Liver (tissue), 9 donors: ENCODE data around the gene PELO. TPM values are rescaled to one million over a fixed set of nuclear protein-coding genes. Genes with fewer than 3 reads are reported as not detected.

Experiments used
- DNase-seq: peaks from one replicate; pipeline ENCODE4 v3.0.0-alpha.2; 2017; ENCODE audit warnings: low spot score
- H3K27ac ChIP-seq, 2 donors: one replicate each; pipeline ENCODE4 v1.7.0; 2013; ENCODE audit warnings: inconsistent platforms in 2 of 2, low read length in 2 of 2, control low read depth in 1 of 2, low read depth in 1 of 2, mild to moderate bottlenecking in 1 of 2
- H3K27me3 ChIP-seq, 4 donors: one replicate each; pipeline versions ENCODE4 v1.6.1 to v1.7.0; 2013; ENCODE audit warnings: low read length in 3 of 4, inconsistent platforms in 1 of 4, mild to moderate bottlenecking in 1 of 4, moderate library complexity in 1 of 4; ENCODE audit not compliant: control insufficient read depth in 4 of 4, insufficient read depth in 4 of 4
- H3K36me3 ChIP-seq, 4 donors: one replicate each; pipeline versions ENCODE4 v1.6.1 to v1.7.0; 2013; ENCODE audit warnings: low read length in 3 of 4, mild to moderate bottlenecking in 3 of 4, low read depth in 1 of 4, moderate library complexity in 1 of 4; ENCODE audit not compliant: control insufficient read depth in 4 of 4, insufficient read depth in 3 of 4
- H3K4me1 ChIP-seq, 4 donors: one replicate each; pipeline versions ENCODE4 v1.6.1 to v1.7.0; 2013; ENCODE audit warnings: low read length in 3 of 4, mild to moderate bottlenecking in 3 of 4, moderate library complexity in 1 of 4; ENCODE audit not compliant: control insufficient read depth in 4 of 4, insufficient read depth in 4 of 4
- H3K4me3 ChIP-seq, 3 donors: one replicate each; pipeline versions ENCODE4 v1.6.1 to v1.7.0; 2013; ENCODE audit warnings: low read length in 3 of 3, control low read depth in 1 of 3, low read depth in 1 of 3, mild to moderate bottlenecking in 1 of 3
- H3K9ac ChIP-seq, 2 donors: one replicate each; pipeline ENCODE4 v1.7.0; 2013; ENCODE audit warnings: low read length in 2 of 2, mild to moderate bottlenecking in 2 of 2, moderate library complexity in 2 of 2, control low read depth in 1 of 2, low read depth in 1 of 2
- H3K9me3 ChIP-seq, 4 donors: one replicate each; pipeline versions ENCODE4 v1.6.1 to v1.7.0; 2013; ENCODE audit warnings: low read length in 3 of 4; ENCODE audit not compliant: control insufficient read depth in 4 of 4
- CTCF ChIP-seq: fragments of 150-350 bp; IDR thresholded peaks from 2 replicates; pipeline ENCODE4 v1.5.1; 2017; ENCODE audit warnings: improper control_type of control experiment, low read depth, low read length; ENCODE audit not compliant: missing input control
- FOXA1 ChIP-seq: IDR thresholded peaks from 2 replicates; pipeline ENCODE4 v1.6.1; 2016; ENCODE audit warnings: antibody characterized with exemption
- FOXA2 ChIP-seq: IDR thresholded peaks from 2 replicates; pipeline ENCODE4 v1.6.1; 2016; ENCODE audit warnings: antibody characterized with exemption
- GABPA ChIP-seq, 2 donors: IDR thresholded peaks in 1 of 2; conservative IDR thresholded peaks in 1 of 2; 2 replicates each; pipeline ENCODE4 v1.6.1; 2016; ENCODE audit warnings: antibody characterized with exemption in 2 of 2, mild to moderate bottlenecking in 1 of 2, moderate library complexity in 1 of 2
- HNF4A ChIP-seq, 2 donors: conservative IDR thresholded peaks; 2 replicates each; pipeline ENCODE4 v1.6.1; 2016; ENCODE audit warnings: antibody characterized with exemption in 2 of 2, mild to moderate bottlenecking in 2 of 2
- HNF4G ChIP-seq: IDR thresholded peaks from 2 replicates; pipeline ENCODE4 v1.6.1; 2016; ENCODE audit warnings: antibody characterized with exemption
- JUND ChIP-seq, 2 donors: IDR thresholded peaks; 2 replicates each; pipeline ENCODE4 v1.6.1; 2016; ENCODE audit warnings: antibody characterized with exemption in 2 of 2
- MAX ChIP-seq: IDR thresholded peaks from 2 replicates; pipeline ENCODE4 v1.6.1; 2016; ENCODE audit warnings: antibody characterized with exemption
- NR2F2 ChIP-seq: IDR thresholded peaks from 2 replicates; pipeline ENCODE4 v1.6.1; 2016; ENCODE audit warnings: antibody characterized with exemption
- RAD21 ChIP-seq, 2 donors: IDR thresholded peaks; 2 replicates each; pipeline ENCODE4 v1.6.1; 2016; ENCODE audit warnings: antibody characterized with exemption in 2 of 2, mild to moderate bottlenecking in 2 of 2
- RXRA ChIP-seq, 2 donors: IDR thresholded peaks; 2 replicates each; pipeline ENCODE4 v1.6.1; 2017 to 2018; ENCODE audit warnings: antibody characterized with exemption in 2 of 2, mild to moderate bottlenecking in 1 of 2
- SP1 ChIP-seq: IDR thresholded peaks from 2 replicates; pipeline ENCODE4 v1.6.1; 2018; ENCODE audit warnings: antibody characterized with exemption, mild to moderate bottlenecking
- TAF1 ChIP-seq: conservative IDR thresholded peaks from 2 replicates; pipeline ENCODE4 v1.6.1; 2016; ENCODE audit warnings: antibody characterized with exemption, mild to moderate bottlenecking
- YY1 ChIP-seq: IDR thresholded peaks from 2 replicates; pipeline ENCODE4 v1.6.1; 2016; ENCODE audit warnings: antibody characterized with exemption, mild to moderate bottlenecking
- ZBTB33 ChIP-seq: IDR thresholded peaks from 2 replicates; pipeline ENCODE4 v1.6.1; 2016; ENCODE audit warnings: antibody characterized with exemption
- WGBS: extraction: QIAGEN DNeasy Blood & Tissue Kit; methylation state at CpG from one replicate; pipeline ENCODE4 v1.1.7; 2013; 5-methylcytosine and 5-hydroxymethylcytosine counted together
- polyA plus RNA-seq, 2 donors: library from polyadenylated mRNA; stranded (reverse) in 1 of 2; unstranded in 1 of 2; fragments of 200-250 nt in 1 of 2; fragments of >200 nt in 1 of 2; fragmentation: Nextera tagmentation in 1 of 2; extraction: Ambion mirVana in 1 of 2; gene quantifications; one replicate each; pipeline versions ENCODE4 v1.2.1 to v1.2.3, GENCODE V29; 2013 to 2015
- total RNA-seq, 2 donors: library from RNA; depleted of rRNA; stranded (reverse); fragments of >200 nt; gene quantifications; one replicate each; pipeline ENCODE4 v1.2.3, GENCODE V29; 2014
- TF ChIP-seq, protein P1 (sequence below): IDR thresholded peaks from 2 replicates; pipeline ENCODE4 v1.6.1; 2016; ENCODE audit warnings: antibody characterized with exemption, mild to moderate bottlenecking
- TF ChIP-seq, protein P2 (sequence below): IDR thresholded peaks from 2 replicates; pipeline ENCODE4 v1.6.1; 2016; ENCODE audit warnings: antibody characterized with exemption
- donor health status: healthy.
- donor health status: healthy.
- donor health status: healthy.
- donor health status: healthy.
- donor health status: healthy.

Gene PELO
- total and polyA plus RNA-seq, 4 donors: 10.1 to 24.6 (median 16.5) TPM

DNA sequence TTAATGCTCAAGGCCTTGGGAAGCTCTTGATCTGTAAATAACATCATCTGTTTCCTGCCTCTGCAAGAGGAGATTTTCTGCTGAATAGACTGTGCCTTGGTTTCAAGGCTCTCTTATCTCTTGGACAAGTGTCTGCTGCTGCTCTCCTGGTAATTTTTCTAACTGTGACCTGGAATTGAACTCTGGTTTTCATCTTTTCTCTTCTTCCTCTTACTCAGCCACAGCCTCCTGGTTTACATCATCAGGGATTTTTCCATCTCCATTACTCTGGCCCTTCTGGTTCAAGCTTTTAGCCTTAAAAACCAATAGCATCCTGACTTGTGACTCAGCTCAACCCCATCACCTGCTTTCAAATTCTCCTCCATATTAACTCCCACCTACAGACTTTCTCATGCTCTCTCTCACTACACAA, 49.6 kb upstream of the PELO start:
- H3K4me3 ChIP-seq: no peak overlapping the region
- H3K9ac ChIP-seq: no peak overlapping the region
- no peak overlapping the region for H3K27ac ChIP-seq
- H3K36me3 ChIP-seq: no peaks in the 10 kb centered on the region
- no peaks in the 10 kb centered on the region for H3K27me3 ChIP-seq
- H3K9me3 ChIP-seq: no peaks in the 10 kb centered on the region
- TF ChIP-seq RXRA (IDR thresholded peaks at IDR 0.05) (peak in 1 of 2 donors; percentile 9), JUND (IDR thresholded peaks at IDR 0.05) (no peak), HNF4A (conservative IDR thresholded peaks at IDR 0.05) (no peak), NR2F2 (peak; percentile 18)
- H3K4me1 ChIP-seq: no peaks in the 10 kb centered on the region
- no peak for DNase-seq

DNA sequence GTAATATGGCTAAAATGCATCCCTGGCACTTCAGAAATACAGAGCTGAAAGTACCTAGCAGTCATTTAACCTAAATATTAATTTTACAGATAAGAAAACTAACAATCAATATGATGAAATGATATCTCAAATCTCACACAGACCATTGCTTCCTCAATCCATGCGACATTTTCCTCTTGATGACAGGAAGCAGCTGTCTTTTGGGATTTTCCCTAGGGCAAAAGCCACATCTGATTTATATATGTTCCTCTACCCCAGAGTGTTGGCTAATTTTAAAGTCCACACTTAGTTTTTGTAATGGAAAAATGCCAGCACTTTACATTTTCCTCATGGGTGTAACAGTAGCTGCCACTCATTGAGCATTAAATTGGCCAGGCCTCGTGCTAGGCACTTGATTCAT, 47.7 kb upstream of the PELO start:
- Histone ChIP-seq H3K4me1 (no peaks in the 10 kb centered on the region), H3K4me3 (no peak overlapping the region), H3K27ac (no peak overlapping the region), H3K27me3 (no peaks in the 10 kb centered on the region), H3K9ac (no peak overlapping the region), H3K36me3 (no peaks in the 10 kb centered on the region), H3K9me3 (no peaks in the 10 kb centered on the region)
- WGBS: 84% methylated on average over 2 of the region's 2 CpGs
- TF ChIP-seq, protein P1, sequence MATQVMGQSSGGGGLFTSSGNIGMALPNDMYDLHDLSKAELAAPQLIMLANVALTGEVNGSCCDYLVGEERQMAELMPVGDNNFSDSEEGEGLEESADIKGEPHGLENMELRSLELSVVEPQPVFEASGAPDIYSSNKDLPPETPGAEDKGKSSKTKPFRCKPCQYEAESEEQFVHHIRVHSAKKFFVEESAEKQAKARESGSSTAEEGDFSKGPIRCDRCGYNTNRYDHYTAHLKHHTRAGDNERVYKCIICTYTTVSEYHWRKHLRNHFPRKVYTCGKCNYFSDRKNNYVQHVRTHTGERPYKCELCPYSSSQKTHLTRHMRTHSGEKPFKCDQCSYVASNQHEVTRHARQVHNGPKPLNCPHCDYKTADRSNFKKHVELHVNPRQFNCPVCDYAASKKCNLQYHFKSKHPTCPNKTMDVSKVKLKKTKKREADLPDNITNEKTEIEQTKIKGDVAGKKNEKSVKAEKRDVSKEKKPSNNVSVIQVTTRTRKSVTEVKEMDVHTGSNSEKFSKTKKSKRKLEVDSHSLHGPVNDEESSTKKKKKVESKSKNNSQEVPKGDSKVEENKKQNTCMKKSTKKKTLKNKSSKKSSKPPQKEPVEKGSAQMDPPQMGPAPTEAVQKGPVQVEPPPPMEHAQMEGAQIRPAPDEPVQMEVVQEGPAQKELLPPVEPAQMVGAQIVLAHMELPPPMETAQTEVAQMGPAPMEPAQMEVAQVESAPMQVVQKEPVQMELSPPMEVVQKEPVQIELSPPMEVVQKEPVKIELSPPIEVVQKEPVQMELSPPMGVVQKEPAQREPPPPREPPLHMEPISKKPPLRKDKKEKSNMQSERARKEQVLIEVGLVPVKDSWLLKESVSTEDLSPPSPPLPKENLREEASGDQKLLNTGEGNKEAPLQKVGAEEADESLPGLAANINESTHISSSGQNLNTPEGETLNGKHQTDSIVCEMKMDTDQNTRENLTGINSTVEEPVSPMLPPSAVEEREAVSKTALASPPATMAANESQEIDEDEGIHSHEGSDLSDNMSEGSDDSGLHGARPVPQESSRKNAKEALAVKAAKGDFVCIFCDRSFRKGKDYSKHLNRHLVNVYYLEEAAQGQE: no peak
- TF ChIP-seq SP1 (no peak), FOXA2 (no peak), RXRA (IDR thresholded peaks at IDR 0.05) (no peak), FOXA1 (no peak), HNF4A (conservative IDR thresholded peaks at IDR 0.05) (no peak), NR2F2 (no peak), TAF1 (no peak), JUND (IDR thresholded peaks at IDR 0.05) (no peak), MAX (no peak), ZBTB33 (no peak), CTCF (no peak), GABPA (IDR thresholded peaks at IDR 0.05 in 1 of 2, conservative IDR thresholded peaks at IDR 0.05 in 1 of 2) (no peak), HNF4G (no peak), RAD21 (IDR thresholded peaks at IDR 0.05) (no peak), YY1 (no peak)
- TF ChIP-seq, protein P2, sequence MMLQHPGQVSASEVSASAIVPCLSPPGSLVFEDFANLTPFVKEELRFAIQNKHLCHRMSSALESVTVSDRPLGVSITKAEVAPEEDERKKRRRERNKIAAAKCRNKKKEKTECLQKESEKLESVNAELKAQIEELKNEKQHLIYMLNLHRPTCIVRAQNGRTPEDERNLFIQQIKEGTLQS: no peak
- DNase-seq: no peak
